Fibroblast of the conjunctiva (primary cell): Measurements from ENCODE around the gene LRRC59.
A peak's percentile ranks its signal among the peaks of the same experiment; 100 is the strongest.

ENCODE experiments used
- DNase-seq: peaks from one replicate; pipeline ENCODE4 v3.0.0-alpha.2; 2010; ENCODE audit warnings: low read depth

Gene LRRC59

GRCh38 chr17:50361561-50362480 lies 35.5 kb downstream of the LRRC59 start:
- DNase-seq: peak; percentile 68

GRCh38 chr17:50360486-50361115 lies 36.7 kb downstream of the LRRC59 start:
- no peak for DNase-seq

GRCh38 chr17:50359998-50360461 lies 37.3 kb downstream of the LRRC59 start:
- no peak for DNase-seq

GRCh38 chr17:50359005-50359699 lies 38.2 kb downstream of the LRRC59 start:
- no peak for DNase-seq

GRCh38 chr17:50358177-50358576 lies 39.1 kb downstream of the LRRC59 start:
- DNase-seq: no peak

- DNase-seq: no peak
These were observed 40.3 kb downstream of the LRRC59 start for GRCh38 chr17:50356892-50357510.

GRCh38 chr17:50356418-50356817 lies 40.9 kb downstream of the LRRC59 start:
- no peak for DNase-seq

- no peak for DNase-seq
These were observed 41.5 kb downstream of the LRRC59 start for GRCh38 chr17:50355701-50356341.

GRCh38 chr17:50355336-50355700 lies 42.0 kb downstream of the LRRC59 start:
- DNase-seq: no peak

- no peak for DNase-seq
These were observed 42.5 kb downstream of the LRRC59 start for GRCh38 chr17:50354776-50355175.

GRCh38 chr17:50354198-50354597 lies 43.1 kb downstream of the LRRC59 start:
- DNase-seq: no peak

GRCh38 chr17:50353600-50354195 lies 43.6 kb downstream of the LRRC59 start:
- DNase-seq: no peak

GRCh38 chr17:50352693-50353599 lies 44.4 kb downstream of the LRRC59 start:
- no peak for DNase-seq

GRCh38 chr17:50352072-50352692 lies 45.1 kb downstream of the LRRC59 start:
- DNase-seq: no peak

- no peak for DNase-seq
These were observed 46.6 kb downstream of the LRRC59 start for GRCh38 chr17:50350733-50351132.

GRCh38 chr17:50349243-50349600 lies 48.1 kb downstream of the LRRC59 start:
- no peak for DNase-seq

GRCh38 chr17:50348522-50349242 lies 48.6 kb downstream of the LRRC59 start:
- DNase-seq: no peak

GRCh38 chr17:50347894-50348291 lies 49.4 kb downstream of the LRRC59 start:
- no peak for DNase-seq
